WTC11 (cell line): ENCODE results near the gene TNNT2. TPM values are rescaled to one million over a fixed set of nuclear protein-coding genes. Genes with fewer than 3 reads are reported as not detected.

ENCODE experiments used
- ATAC-seq: fragments of 200-7000 bp; cut with Tn5 transposase; 2 replicates; pipeline ENCODE4 v1.10.0; 2021; ENCODE audit warnings: mild to moderate bottlenecking, moderate library complexity
- CTCF ChIA-PET: fragments of 300-600 bp; sonication (Branson Sonifier 250); formaldehyde crosslinking; loops from one replicate; lab custom pipeline; 2021; ENCODE audit warnings: antibody characterized with exemption; lab: Charles Lee
- POLR2A ChIA-PET: fragments of 350-600 bp; sonication (Branson Sonifier 250); formaldehyde crosslinking; loops from one replicate; lab custom pipeline; 2021; ENCODE audit warnings: antibody characterized with exemption; lab: Charles Lee
- DNase-seq: peaks from one replicate; pipeline ENCODE4 v3.0.0; 2021; ENCODE audit warnings: low spot score
- H3K27ac Mint-ChIP-seq: 2 replicates; pipeline ENCODE4 v1.8.0; 2021; ENCODE audit warnings: mixed read lengths
- H3K27me3 Mint-ChIP-seq: 2 replicates; pipeline ENCODE4 v1.8.0; 2021; ENCODE audit warnings: low read depth, mild to moderate bottlenecking, moderate library complexity, mixed read lengths
- H3K36me3 Mint-ChIP-seq: 2 replicates; pipeline ENCODE4 v1.8.0; 2021; ENCODE audit warnings: mixed read lengths
- H3K4me1 Mint-ChIP-seq: 2 replicates; pipeline ENCODE4 v1.8.0; 2022; ENCODE audit warnings: mixed read lengths
- H3K4me3 Mint-ChIP-seq: 2 replicates; pipeline ENCODE4 v1.8.0; 2021; ENCODE audit warnings: mild to moderate bottlenecking, moderate library complexity, mixed read lengths
- H3K9me3 Mint-ChIP-seq: 2 replicates; pipeline ENCODE4 v1.8.0; 2021; ENCODE audit warnings: mixed read lengths
- AFF4 ChIP-seq: sonication (generic); formaldehyde crosslinking; IDR thresholded peaks from 2 replicates; pipeline ENCODE4 v1.8.1; 2023; ENCODE audit warnings: mild to moderate bottlenecking, missing genetic modification reagents, borderline replicate concordance
- ATF1 ChIP-seq: sonication (generic); formaldehyde crosslinking; IDR thresholded peaks from 2 replicates; pipeline ENCODE4 v1.8.1; 2023; ENCODE audit warnings: mild to moderate bottlenecking, moderate library complexity, missing genetic modification reagents
- CBFB ChIP-seq: sonication (generic); formaldehyde crosslinking; IDR thresholded peaks from 2 replicates; pipeline ENCODE4 v1.8.1; 2022; ENCODE audit warnings: mild to moderate bottlenecking, low read depth, missing genetic modification reagents
- CDX4 ChIP-seq: fragments of 250-450 bp; sonication (Bioruptor Pico); IDR thresholded peaks from 2 replicates; pipeline ENCODE4 v1.9.0; 2021; ENCODE audit warnings: moderate library complexity, mild to moderate bottlenecking, inconsistent platforms, borderline replicate concordance
- CREM ChIP-seq: sonication (generic); formaldehyde crosslinking; IDR thresholded peaks from 2 replicates; pipeline ENCODE4 v1.8.1; 2022; ENCODE audit warnings: mild to moderate bottlenecking, missing genetic modification reagents, moderate library complexity
- E2F1 ChIP-seq: sonication (generic); formaldehyde crosslinking; IDR thresholded peaks from 2 replicates; pipeline ENCODE4 v1.8.0; 2022; ENCODE audit warnings: mild to moderate bottlenecking, missing genetic modification reagents
- E2F5 ChIP-seq: sonication (generic); formaldehyde crosslinking; IDR thresholded peaks from 2 replicates; pipeline ENCODE4 v1.8.1; 2022; ENCODE audit warnings: mild to moderate bottlenecking, moderate library complexity, missing genetic modification reagents
- ERG ChIP-seq: fragments of 250-450 bp; sonication (Bioruptor Pico); IDR thresholded peaks from 2 replicates; pipeline ENCODE4 v1.8.0; 2021; ENCODE audit warnings: mild to moderate bottlenecking
- ESRRA ChIP-seq: sonication (generic); formaldehyde crosslinking; IDR thresholded peaks from 2 replicates; pipeline ENCODE4 v1.8.1; 2022; ENCODE audit warnings: mild to moderate bottlenecking, missing genetic modification reagents, borderline replicate concordance
- FOXP1 ChIP-seq: sonication (generic); formaldehyde crosslinking; IDR thresholded peaks from 2 replicates; pipeline ENCODE4 v1.8.0; 2022; ENCODE audit warnings: missing genetic modification reagents, mild to moderate bottlenecking, moderate library complexity, borderline replicate concordance
- IRF2 ChIP-seq: sonication (generic); formaldehyde crosslinking; IDR thresholded peaks from 2 replicates; pipeline ENCODE4 v1.8.0; 2022; ENCODE audit warnings: low read depth, missing genetic modification reagents, borderline replicate concordance
- MYBL2 ChIP-seq: sonication (generic); formaldehyde crosslinking; IDR thresholded peaks from 2 replicates; pipeline ENCODE4 v1.8.1; 2023; ENCODE audit warnings: mild to moderate bottlenecking, moderate library complexity, missing genetic modification reagents
- NFE2L1 ChIP-seq: sonication (generic); formaldehyde crosslinking; IDR thresholded peaks from 2 replicates; pipeline ENCODE4 v1.8.1; 2023; ENCODE audit warnings: missing genetic modification reagents
- NR1H2 ChIP-seq: sonication (generic); formaldehyde crosslinking; IDR thresholded peaks from 2 replicates; pipeline ENCODE4 v1.9.0; 2021; ENCODE audit warnings: mild to moderate bottlenecking, moderate library complexity, missing genetic modification reagents
- PRDM15 ChIP-seq: sonication (generic); formaldehyde crosslinking; IDR thresholded peaks from 2 replicates; pipeline ENCODE4 v1.8.0; 2022; ENCODE audit warnings: missing genetic modification reagents
- SMAD3 ChIP-seq: sonication (generic); formaldehyde crosslinking; IDR thresholded peaks from 2 replicates; pipeline ENCODE4 v1.8.0; 2022; ENCODE audit warnings: missing genetic modification reagents, mild to moderate bottlenecking, borderline replicate concordance
- ZNF263 ChIP-seq: sonication (generic); formaldehyde crosslinking; IDR thresholded peaks from 2 replicates; pipeline ENCODE4 v1.8.1; 2022; ENCODE audit warnings: low read depth, mild to moderate bottlenecking, moderate library complexity, missing genetic modification reagents
- ZNF317 ChIP-seq: sonication (generic); formaldehyde crosslinking; IDR thresholded peaks from 2 replicates; pipeline ENCODE4 v1.8.1; 2023; ENCODE audit warnings: low read depth, mild to moderate bottlenecking, moderate library complexity, missing genetic modification reagents, borderline replicate concordance
- ZNF416 ChIP-seq: fragments of 250-450 bp; sonication (Bioruptor Pico); IDR thresholded peaks from 2 replicates; pipeline ENCODE4 v1.9.0; 2021; ENCODE audit warnings: mild to moderate bottlenecking, inconsistent platforms
- ZSCAN18 ChIP-seq: fragments of 250-450 bp; sonication (Bioruptor Pico); IDR thresholded peaks from 2 replicates; pipeline ENCODE4 v2.1.2; 2022; ENCODE audit warnings: mild to moderate bottlenecking, moderate library complexity
- total RNA-seq: library from RNA; stranded (reverse); gene quantifications from 3 replicates; pipeline ENCODE4 v1.2.3, GENCODE V29; 2021

Gene TNNT2
- total RNA-seq, 1 experiment from 2014 or later: 6.1 TPM

GRCh38 chr1:201357636-201358348 lies 19.7 kb downstream of the TNNT2 start:
- Mint-ChIP-seq H3K9me3 (no peaks in the 10 kb centered on the region), H3K36me3 (no peaks in the 10 kb centered on the region), H3K27me3 (no peaks in the 10 kb centered on the region; the same call in 1 of the 2 replicates), H3K27ac (no peak overlapping the region), H3K4me3 (no peak overlapping the region), H3K4me1 (peaks cover 26% of the 10 kb centered on the region)
- ChIA-PET POLR2A (no interaction called here), CTCF (interaction anchor here (1.0 to 7.5 kb wide), 5 partner anchors 11 to 103 kb away, joined by 3 to 175 read pairs (median 8); no protein-coding TSS in a partner anchor)
- TF ChIP-seq MYBL2 (no peak), E2F5 (CRISPR knock-in tag) (no peak), ZNF263 (CRISPR knock-in tag) (no peak), ZSCAN18 (CRISPR knock-in tag) (no peak), NFE2L1 (CRISPR knock-in tag) (no peak), FOXP1 (CRISPR knock-in tag) (no peak), CBFB (no peak), NR1H2 (CRISPR knock-in tag) (no peak), CREM (CRISPR knock-in tag) (no peak), ZNF416 (CRISPR knock-in tag) (no peak), ESRRA (no peak), E2F1 (CRISPR knock-in tag) (no peak), SMAD3 (CRISPR knock-in tag) (no peak), AFF4 (CRISPR knock-in tag) (no peak), ZNF317 (CRISPR knock-in tag) (no peak), ATF1 (CRISPR knock-in tag) (no peak), IRF2 (no peak), ERG (no peak), PRDM15 (CRISPR knock-in tag) (no peak), CDX4 (CRISPR knock-in tag) (no peak)
- no peak for ATAC-seq
- DNase-seq: peak; percentile 4
